Spleen (tissue), 7 donors: ENCODE results near the gene GMDS.

ENCODE experiments used
- CTCF ChIP-seq, 11 experiments: fragments of 200-600 bp in 7 of 11; fragments of 450-650 bp in 4 of 11; sonication (generic) in 4 of 11; IDR thresholded peaks in 8 of 11; conservative IDR thresholded peaks in 3 of 11; 1 replicate in 7 of 11; 2 replicates in 4 of 11; pipeline versions ENCODE4 v1.4.0 to v1.8.0; 2016 to 2021; ENCODE audit warnings: antibody characterized with exemption in 11 of 11, inconsistent platforms in 4 of 11, mild to moderate bottlenecking in 1 of 11
- POLR2AphosphoS5 ChIP-seq, 3 donors: sonication (generic); formaldehyde crosslinking; IDR thresholded peaks; one replicate each; pipeline ENCODE4 v1.5.1; 2017; ENCODE audit warnings: antibody characterized with exemption in 3 of 3
- donor health status: DM: no; HTN: no; CAD: no; lungs with moderate emphysema.
- donor health status: DM: no; HTN: no; CAD: no.
- donor health status: DM: no; HTN: no; CAD: no.

GRCh38 chr6:1854296-1854695 lies 391.1 kb downstream of the GMDS start:
- no peak for TF ChIP-seq CTCF (IDR thresholded peaks at IDR 0.05 in 8 of 11, conservative IDR thresholded peaks at IDR 0.05 in 3 of 11)
- no peak for TF ChIP-seq POLR2AphosphoS5 (IDR thresholded peaks at IDR 0.05)
